B cell (primary cell): ENCODE measurements around the gene GRM4. TPM values are rescaled to one million over a fixed set of nuclear protein-coding genes. Genes with fewer than 3 reads are reported as not detected.

Source experiments
- ATAC-seq: fragments of 200-7000 bp; cut with Tn5 transposase; one replicate; pipeline ENCODE4 v1.10.0; 2021; ENCODE audit warnings: low read depth, mild to moderate bottlenecking, moderate number of reproducible peaks, moderate library complexity
- CTCF ChIA-PET: fragments of 350-600 bp; sonication (Branson Sonifier 250); formaldehyde crosslinking; loops from one replicate; lab custom pipeline; 2021; ENCODE audit warnings: antibody characterized with exemption, inconsistent platforms; lab: Charles Lee
- POLR2A ChIA-PET: fragments of 350-600 bp; sonication (Branson Sonifier 250); formaldehyde crosslinking; loops from one replicate; lab custom pipeline; 2021; ENCODE audit warnings: antibody characterized with exemption; lab: Charles Lee
- DNase-seq: peaks from one replicate; pipeline ENCODE4 v3.0.0; 2013
- H2AFZ ChIP-seq: 2 replicates; pipeline ENCODE4 v1.6.1; 2012; ENCODE audit warnings: mild to moderate bottlenecking, low read depth, low read length; ENCODE audit not compliant: insufficient read depth, poor library complexity, severe bottlenecking
- H3K27ac ChIP-seq, 2 donors: 1 replicate in 1 of 2; 2 replicates in 1 of 2; pipeline ENCODE4 v1.5.1; 2012 to 2013; ENCODE audit warnings: low read length in 2 of 2, mild to moderate bottlenecking in 2 of 2, moderate library complexity in 1 of 2
- H3K27me3 ChIP-seq, 4 experiments: fragments of 200-600 bp in 1 of 4; sonication (generic) in 1 of 4; replicated peaks in 1 of 4; 1 replicate in 2 of 4; 2 replicates in 2 of 4; pipeline versions ENCODE4 v1.6.1 to v1.7.0; 2013 to 2016; ENCODE audit warnings: low read length in 3 of 4, mild to moderate bottlenecking in 2 of 4, mixed read lengths in 1 of 4, moderate library complexity in 1 of 4; ENCODE audit not compliant: insufficient read depth in 4 of 4, control insufficient read depth in 3 of 4; ENCODE audit errors: control extremely low read depth in 1 of 4
- H3K36me3 ChIP-seq, 2 experiments: replicated peaks in 1 of 2; 1 replicate in 1 of 2; 2 replicates in 1 of 2; pipeline versions ENCODE4 v1.6.1 to v1.7.1; 2013; ENCODE audit warnings: low read length in 1 of 2; ENCODE audit not compliant: insufficient read depth in 2 of 2, control insufficient read depth in 1 of 2; ENCODE audit errors: control extremely low read depth in 1 of 2, extremely low read depth in 1 of 2
- H3K4me1 ChIP-seq, 2 donors: fragments of 200-600 bp in 1 of 2; sonication (generic) in 1 of 2; 1 replicate in 1 of 2; 2 replicates in 1 of 2; pipeline versions ENCODE4 v1.5.1 to v1.6.1; 2013 to 2017; ENCODE audit warnings: low read length in 2 of 2; ENCODE audit not compliant: control insufficient read depth in 2 of 2, insufficient read depth in 2 of 2
- H3K4me2 ChIP-seq: replicated peaks from 2 replicates; pipeline ENCODE3; 2012; ENCODE audit warnings: mild to moderate bottlenecking, low read depth, low read length; ENCODE audit not compliant: poor library complexity, severe bottlenecking
- H3K4me3 ChIP-seq, 5 experiments: fragments of 200-600 bp in 1 of 5; sonication (generic) in 1 of 5; 1 replicate in 3 of 5; 2 replicates in 2 of 5; pipeline versions ENCODE4 v1.5.1 to v1.7.0; 2011 to 2016; ENCODE audit warnings: low read length in 4 of 5, mild to moderate bottlenecking in 4 of 5, low read depth in 2 of 5, control low read depth in 1 of 5, moderate library complexity in 1 of 5; ENCODE audit not compliant: insufficient read depth in 1 of 5; ENCODE audit errors: control extremely low read depth in 1 of 5, extremely low read depth in 1 of 5
- H3K79me2 ChIP-seq: fragments of 200-600 bp; sonication (generic); one replicate; pipeline ENCODE4 v1.6.0; 2016; ENCODE audit warnings: low read length; ENCODE audit not compliant: control insufficient read depth, insufficient read depth
- H3K9ac ChIP-seq: fragments of 200-600 bp; sonication (generic); 2 replicates; pipeline ENCODE4 v1.6.1; 2017; ENCODE audit warnings: mild to moderate bottlenecking, low read length, moderate library complexity
- H3K9me3 ChIP-seq, 3 donors: one replicate each; pipeline versions ENCODE4 v1.6.1 to v1.7.1; 2013; ENCODE audit warnings: low read length in 2 of 3; ENCODE audit not compliant: control insufficient read depth in 2 of 3, insufficient read depth in 1 of 3; ENCODE audit errors: control extremely low read depth in 1 of 3
- H4K20me1 ChIP-seq: 2 replicates; pipeline ENCODE4 v1.6.0; 2012; ENCODE audit warnings: mild to moderate bottlenecking, low read length; ENCODE audit not compliant: insufficient read depth, control insufficient read depth, poor library complexity, severe bottlenecking
- H3K27ac Mint-ChIP-seq: one replicate; pipeline ENCODE4 v1.8.0; 2021; ENCODE audit warnings: mixed read lengths
- H3K27me3 Mint-ChIP-seq: one replicate; pipeline ENCODE4 v1.8.0; 2021; ENCODE audit warnings: mixed read lengths
- H3K4me1 Mint-ChIP-seq: one replicate; pipeline ENCODE4 v1.8.0; 2021; ENCODE audit warnings: mixed read lengths
- H3K4me3 Mint-ChIP-seq: one replicate; pipeline ENCODE4 v1.8.0; 2021; ENCODE audit warnings: mixed read lengths
- H3K9me3 Mint-ChIP-seq: one replicate; pipeline ENCODE4 v1.8.0; 2022; ENCODE audit warnings: mixed read lengths; ENCODE audit not compliant: insufficient read depth
- CTCF ChIP-seq: fragments of 200-600 bp; IDR thresholded peaks from one replicate; pipeline ENCODE4 v1.8.0; 2022; ENCODE audit warnings: antibody characterized with exemption, mild to moderate bottlenecking
- EZH2 ChIP-seq: IDR thresholded peaks from 2 replicates; pipeline ENCODE4 v1.6.1; 2012; ENCODE audit warnings: borderline replicate concordance, low read depth, mild to moderate bottlenecking, moderate library complexity, low read length; ENCODE audit not compliant: insufficient read depth, poor library complexity, severe bottlenecking
- WGBS: methylation state at CpG from one replicate; pipeline ENCODE4 v1.1.5; 2013; ENCODE audit warnings: missing lambda C conversion rate; ENCODE audit not compliant: insufficient coverage; 5-methylcytosine and 5-hydroxymethylcytosine counted together
- intact Hi-C: fragments of 100-400 bp; cut with micrococcal nuclease; formaldehyde crosslinking; loops from one replicate; pipeline ENCODE4 v1.10.0; 2022
- polyA plus RNA-seq: library from polyadenylated mRNA; depleted of rRNA; stranded (reverse); fragments of >200 nt; gene quantifications from 2 replicates; pipeline ENCODE4 v1.2.3, GENCODE V29; 2012
- total RNA-seq, 2 donors: library from RNA; stranded (reverse); fragments of 120-200 nt in 1 of 2; gene quantifications; 1 replicate in 1 of 2; 2 replicates in 1 of 2; pipeline versions ENCODE4 v1.2.3 to v1.2.4, GENCODE V29; 2013 to 2022

GRM4 gene
- total and polyA plus RNA-seq, 2 donors (not counting 1 experiment from before 2014, with no cell fraction given) = 0.04 TPM; not detected in 1

- no peak for TF ChIP-seq EZH2
- TF ChIP-seq CTCF = no peak
- Histone ChIP-seq H3K4me1 (no peaks in the 10 kb centered on the region), H3K9ac (no peak overlapping the region), H3K4me2 (no peak overlapping the region), H3K27me3 (peaks cover 0 to 18% (median 0%) of the 10 kb centered on the region in 4 experiments), H3K36me3 (no peaks in the 10 kb centered on the region), H3K27ac (no peak overlapping the region), H3K79me2 (no peaks in the 10 kb centered on the region), H4K20me1 (no peaks in the 10 kb centered on the region), H2AFZ (no peak overlapping the region), H3K9me3 (peaks cover 0 to 5% (median 0%) of the 10 kb centered on the region in 3 donors), H3K4me3 (no peak overlapping the region)
- intact Hi-C loops = no loop called here
- Mint-ChIP-seq H3K27ac (no peak overlapping the region), H3K4me1 (no peaks in the 10 kb centered on the region), H3K4me3 (no peak overlapping the region), H3K9me3 (no peaks in the 10 kb centered on the region), H3K27me3 (peaks cover 24% of the 10 kb centered on the region)
- ATAC-seq (no peak), DNase-seq (no peak)
- POLR2A ChIA-PET = no interaction called here
- 61% methylated on average over 3 of the region's 3 CpGs for WGBS
- CTCF ChIA-PET = no interaction called here
Measured at GRCh38 chr6:34126419-34126818, 19.5 kb downstream of the GRM4 start.

- Mint-ChIP-seq H3K4me1 (no peaks in the 10 kb centered on the region), H3K9me3 (no peaks in the 10 kb centered on the region), H3K27me3 (peaks cover 24% of the 10 kb centered on the region), H3K27ac (no peak overlapping the region), H3K4me3 (no peak overlapping the region)
- H3K36me3 ChIP-seq = no peaks in the 10 kb centered on the region
- H3K4me3 ChIP-seq = no peak overlapping the region
- H3K27me3 ChIP-seq = peaks cover 0 to 17% (median 0%) of the 10 kb centered on the region in 4 experiments
- CTCF ChIA-PET = no interaction called here
- TF ChIP-seq CTCF (no peak), EZH2 (no peak)
- H3K9me3 ChIP-seq = peaks cover 0 to 5% (median 0%) of the 10 kb centered on the region in 3 donors
- H3K79me2 ChIP-seq = no peaks in the 10 kb centered on the region
- ATAC-seq (no peak), DNase-seq (no peak)
- H3K4me2 ChIP-seq = no peak overlapping the region
- POLR2A ChIA-PET = no interaction called here
- WGBS = 75% methylated on average over 1 of the region's 3 CpGs
- H4K20me1 ChIP-seq = no peaks in the 10 kb centered on the region
- no peak overlapping the region for H2AFZ ChIP-seq
- H3K9ac ChIP-seq = no peak overlapping the region
- no peak overlapping the region for H3K27ac ChIP-seq
- no peaks in the 10 kb centered on the region for H3K4me1 ChIP-seq
- intact Hi-C loops = no loop called here
Measured at GRCh38 chr6:34125939-34126338, 19.9 kb downstream of the GRM4 start.
